ENCODE results near the gene HOPX. TPM values are rescaled to one million over a fixed set of nuclear protein-coding genes. Genes with fewer than 3 reads are reported as not detected.

HOPX gene
- total RNA-seq, 3 donors from 2014 or later (not counting 1 experiment from before 2014, with no cell fraction given): 152 to 240 (median 167) TPM

GRCh38 chr4:56683455-56683854 is 2.4 kb upstream of the HOPX start:
- DNase-seq: no peak
- Histone ChIP-seq H3K27me3 (ENCODE audit: control insufficient read depth, insufficient read depth, low read length) (no peaks in the 10 kb centered on the region), H3K4me3 (ENCODE audit: low read length) (no peak overlapping the region), H3K27ac (ENCODE audit: low read length) (no peak overlapping the region), H3K4me1 (ENCODE audit: control insufficient read depth, insufficient read depth, low read length) (peaks cover 5% of the 10 kb centered on the region), H3K36me3 (ENCODE audit: control insufficient read depth, insufficient read depth, low read length) (no peaks in the 10 kb centered on the region), H3K9me3 (ENCODE audit: control insufficient read depth, insufficient read depth, low read length) (no peaks in the 10 kb centered on the region)
- no peak for TF ChIP-seq CTCF (IDR thresholded peaks at IDR 0.05)
- peaks cover 26 to 34% of the 10 kb centered on the region in 2 donors for H3K27me3 Mint-ChIP-seq (ENCODE audit: low read depth in 2 of 2)
- peaks cover 13 to 14% of the 10 kb centered on the region in 2 donors for H3K4me1 Mint-ChIP-seq
- ATAC-seq: no peak
- H3K9me3 Mint-ChIP-seq: no peaks in the 10 kb centered on the region
- whole genome bisulfite sequencing (ENCODE audit: insufficient coverage): 83% methylated on average over 2 of the region's 2 CpGs
- H3K4me3 Mint-ChIP-seq: no peak overlapping the region
- intact Hi-C loops (cut with micrococcal nuclease): no loop called here
- no peak overlapping the region for H3K27ac Mint-ChIP-seq
- no peaks in the 10 kb centered on the region for H3K36me3 Mint-ChIP-seq

GRCh38 chr4:56681853-56682525 is 893 bp upstream of the HOPX start:
- Mint-ChIP-seq H3K27me3 (ENCODE audit: low read depth in 2 of 2) (peaks cover 24 to 34% of the 10 kb centered on the region in 2 donors), H3K4me1 (peaks cover 13 to 14% of the 10 kb centered on the region in 2 donors), H3K36me3 (no peaks in the 10 kb centered on the region), H3K27ac (peak overlapping the region in 1 of 2 donors; percentile 39), H3K9me3 (no peaks in the 10 kb centered on the region), H3K4me3 (peak overlapping the region; percentile 43)
- no peak for TF ChIP-seq CTCF (IDR thresholded peaks at IDR 0.05)
- DNase-seq: no peak
- H3K36me3 ChIP-seq (ENCODE audit: control insufficient read depth, insufficient read depth, low read length): no peaks in the 10 kb centered on the region
- peaks cover 5% of the 10 kb centered on the region for H3K4me1 ChIP-seq (ENCODE audit: control insufficient read depth, insufficient read depth, low read length)
- intact Hi-C loops (cut with micrococcal nuclease): no loop called here
- WGBS (ENCODE audit: insufficient coverage): 95% methylated on average over 10 of the region's 12 CpGs
- H3K9me3 ChIP-seq (ENCODE audit: control insufficient read depth, insufficient read depth, low read length): no peaks in the 10 kb centered on the region
- no peak overlapping the region for H3K27ac ChIP-seq (ENCODE audit: low read length)
- H3K4me3 ChIP-seq (ENCODE audit: low read length): no peak overlapping the region
- ATAC-seq: no peak
- H3K27me3 ChIP-seq (ENCODE audit: control insufficient read depth, insufficient read depth, low read length): no peaks in the 10 kb centered on the region

GRCh38 chr4:56680266-56680665 is 830 bp downstream of the HOPX start:
- Histone ChIP-seq H3K4me3 (ENCODE audit: low read length) (no peak overlapping the region), H3K36me3 (ENCODE audit: control insufficient read depth, insufficient read depth, low read length) (no peaks in the 10 kb centered on the region), H3K4me1 (ENCODE audit: control insufficient read depth, insufficient read depth, low read length) (peaks cover 5% of the 10 kb centered on the region), H3K27me3 (ENCODE audit: control insufficient read depth, insufficient read depth, low read length) (no peaks in the 10 kb centered on the region), H3K27ac (ENCODE audit: low read length) (no peak overlapping the region), H3K9me3 (ENCODE audit: control insufficient read depth, insufficient read depth, low read length) (no peaks in the 10 kb centered on the region)
- no peaks in the 10 kb centered on the region for H3K9me3 Mint-ChIP-seq
- peaks cover 13 to 14% of the 10 kb centered on the region in 2 donors for H3K4me1 Mint-ChIP-seq
- no peaks in the 10 kb centered on the region for H3K36me3 Mint-ChIP-seq
- DNase-seq (no peak), ATAC-seq (no peak)
- intact Hi-C loops (cut with micrococcal nuclease): no loop called here
- no peak overlapping the region for H3K27ac Mint-ChIP-seq
- H3K27me3 Mint-ChIP-seq (ENCODE audit: low read depth in 2 of 2): peaks cover 22 to 33% of the 10 kb centered on the region in 2 donors
- H3K4me3 Mint-ChIP-seq: peak overlapping the region; percentile 21
- WGBS (ENCODE audit: insufficient coverage): 83% methylated on average over 1 of the region's 1 CpG
- TF ChIP-seq CTCF (IDR thresholded peaks at IDR 0.05): no peak

- Histone ChIP-seq H3K27me3 (ENCODE audit: control insufficient read depth, insufficient read depth, low read length) (no peaks in the 10 kb centered on the region), H3K27ac (ENCODE audit: low read length) (no peak overlapping the region), H3K4me1 (ENCODE audit: control insufficient read depth, insufficient read depth, low read length) (peaks cover 5% of the 10 kb centered on the region), H3K4me3 (ENCODE audit: low read length) (no peak overlapping the region), H3K9me3 (ENCODE audit: control insufficient read depth, insufficient read depth, low read length) (no peaks in the 10 kb centered on the region), H3K36me3 (ENCODE audit: control insufficient read depth, insufficient read depth, low read length) (no peaks in the 10 kb centered on the region)
- ATAC-seq: no peak
- 88% methylated on average over 4 of the region's 4 CpGs for WGBS (ENCODE audit: insufficient coverage)
- intact Hi-C loops (cut with micrococcal nuclease): no loop called here
- no peak for DNase-seq
- Mint-ChIP-seq H3K9me3 (no peaks in the 10 kb centered on the region), H3K4me3 (no peak overlapping the region), H3K4me1 (peaks cover 13 to 14% of the 10 kb centered on the region in 2 donors), H3K27me3 (ENCODE audit: low read depth in 2 of 2) (peaks cover 10 to 21% of the 10 kb centered on the region in 2 donors), H3K36me3 (no peaks in the 10 kb centered on the region), H3K27ac (no peak overlapping the region)
- TF ChIP-seq CTCF (IDR thresholded peaks at IDR 0.05): no peak
These were observed 3.4 kb downstream of the HOPX start for GRCh38 chr4:56677711-56678110.
